Skin of body (tissue), 2 donors: Measurements from ENCODE around the gene TMEM17. TPM values are rescaled to one million over a fixed set of nuclear protein-coding genes. Genes with fewer than 3 reads are reported as not detected.

Source experiments
- DNase-seq: peaks from one replicate; lab custom pipeline; 2025; lab: John Stamatoyannopoulos, UW
- total RNA-seq: library from RNA; depleted of rRNA; stranded (reverse); fragments of >200 nt; gene quantifications from one replicate; pipeline ENCODE4 v1.2.3, GENCODE V29; 2014

TMEM17 gene
- total RNA-seq, 1 donor from 2014 or later = 3.3 TPM

GRCh38 chr2:62511636-62512035, 5.6 kb upstream of the TMEM17 start:
- DNase-seq = no peak

- no peak for DNase-seq
These were observed 391 bp upstream of the TMEM17 start for GRCh38 chr2:62506421-62506750.

GRCh38 chr2:62505109-62505749, 766 bp downstream of the TMEM17 start:
- DNase-seq = peak; percentile 57

GRCh38 chr2:62504657-62505056, 1.3 kb downstream of the TMEM17 start:
- no peak for DNase-seq

- no peak for DNase-seq
These were observed 4.0 kb downstream of the TMEM17 start for GRCh38 chr2:62501794-62502500.

GRCh38 chr2:62501069-62501468, 4.9 kb downstream of the TMEM17 start:
- DNase-seq = no peak

GRCh38 chr2:62499430-62500060, 6.5 kb downstream of the TMEM17 start:
- no peak for DNase-seq

GRCh38 chr2:62498739-62499138, 7.3 kb downstream of the TMEM17 start:
- no peak for DNase-seq

- DNase-seq = no peak
These were observed 10.2 kb downstream of the TMEM17 start for GRCh38 chr2:62495761-62496160.

GRCh38 chr2:62492048-62492447, 13.9 kb downstream of the TMEM17 start:
- DNase-seq = no peak

GRCh38 chr2:62489702-62490101, 16.3 kb downstream of the TMEM17 start:
- DNase-seq = no peak

- DNase-seq = peak; percentile 90
These were observed 16.8 kb downstream of the TMEM17 start for GRCh38 chr2:62489162-62489561.

GRCh38 chr2:62486439-62486765, 19.6 kb downstream of the TMEM17 start:
- DNase-seq = no peak

- peak; percentile 76 for DNase-seq
These were observed 20.1 kb downstream of the TMEM17 start for GRCh38 chr2:62485761-62486438.

- DNase-seq = no peak
These were observed 23.2 kb downstream of the TMEM17 start for GRCh38 chr2:62482558-62483352.

- no peak for DNase-seq
These were observed 26.1 kb downstream of the TMEM17 start for GRCh38 chr2:62479917-62480316.

- peak; percentile 40 for DNase-seq
These were observed 27.9 kb downstream of the TMEM17 start for GRCh38 chr2:62478093-62478580.

- DNase-seq = no peak
These were observed 28.4 kb downstream of the TMEM17 start for GRCh38 chr2:62477573-62477972.

- no peak for DNase-seq
These were observed 30.6 kb downstream of the TMEM17 start for GRCh38 chr2:62475172-62476011.

GRCh38 chr2:62474176-62474575, 31.8 kb downstream of the TMEM17 start:
- no peak for DNase-seq
